Effector CD8-positive, alpha-beta T cell (primary cell): ENCODE measurements around the gene KRAS.

Experiments used
- DNase-seq: peaks from one replicate; lab custom pipeline; 2025; lab: John Stamatoyannopoulos, UW

Gene KRAS

DNA sequence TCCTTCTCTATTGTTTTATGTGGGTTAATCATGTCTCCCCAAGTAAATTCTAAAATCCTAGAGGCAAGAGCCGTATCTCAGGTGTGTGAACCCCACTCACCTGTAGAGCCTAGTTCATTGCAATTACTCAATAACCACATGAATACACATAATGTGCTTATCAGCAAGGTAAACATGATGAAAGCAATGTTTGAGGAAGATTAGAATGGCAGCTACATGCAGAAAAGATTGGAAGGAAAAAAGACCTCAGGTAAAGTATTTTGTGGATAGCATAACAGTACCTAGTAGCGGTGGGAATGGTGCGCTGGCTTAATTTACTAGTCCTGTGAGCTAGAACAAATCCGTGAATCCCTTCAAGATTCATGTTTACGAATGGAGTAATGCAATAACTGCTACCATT is 5.3 kb upstream of the KRAS start:
- DNase-seq, result no peak

- no peak for DNase-seq
Measured at GRCh38 chr12:25254271-25254880, 3.6 kb upstream of the KRAS start.

GRCh38 chr12:25253371-25254068 is 2.8 kb upstream of the KRAS start:
- DNase-seq, result no peak

DNA sequence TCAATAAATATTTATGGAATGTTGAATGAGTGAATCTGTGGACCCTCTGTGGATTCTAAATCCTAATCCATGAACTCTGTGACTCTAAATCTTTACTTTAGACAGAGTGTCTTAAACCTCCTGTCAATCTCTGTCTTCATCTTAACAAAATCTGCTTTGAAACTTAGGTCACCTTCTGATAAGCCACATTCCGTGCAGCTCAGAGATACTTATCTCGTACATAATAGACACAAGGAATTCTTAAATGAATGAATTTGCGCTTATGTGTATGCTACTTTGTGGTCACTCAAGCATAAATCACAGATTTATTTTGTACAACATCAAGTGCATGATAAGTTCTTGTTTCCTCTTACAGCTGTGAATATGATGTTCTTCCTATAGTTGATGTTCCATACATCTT is 2.2 kb upstream of the KRAS start:
- no peak for DNase-seq

- no peak for DNase-seq
Measured at GRCh38 chr12:25251769-25252168, 1.0 kb upstream of the KRAS start.

DNA sequence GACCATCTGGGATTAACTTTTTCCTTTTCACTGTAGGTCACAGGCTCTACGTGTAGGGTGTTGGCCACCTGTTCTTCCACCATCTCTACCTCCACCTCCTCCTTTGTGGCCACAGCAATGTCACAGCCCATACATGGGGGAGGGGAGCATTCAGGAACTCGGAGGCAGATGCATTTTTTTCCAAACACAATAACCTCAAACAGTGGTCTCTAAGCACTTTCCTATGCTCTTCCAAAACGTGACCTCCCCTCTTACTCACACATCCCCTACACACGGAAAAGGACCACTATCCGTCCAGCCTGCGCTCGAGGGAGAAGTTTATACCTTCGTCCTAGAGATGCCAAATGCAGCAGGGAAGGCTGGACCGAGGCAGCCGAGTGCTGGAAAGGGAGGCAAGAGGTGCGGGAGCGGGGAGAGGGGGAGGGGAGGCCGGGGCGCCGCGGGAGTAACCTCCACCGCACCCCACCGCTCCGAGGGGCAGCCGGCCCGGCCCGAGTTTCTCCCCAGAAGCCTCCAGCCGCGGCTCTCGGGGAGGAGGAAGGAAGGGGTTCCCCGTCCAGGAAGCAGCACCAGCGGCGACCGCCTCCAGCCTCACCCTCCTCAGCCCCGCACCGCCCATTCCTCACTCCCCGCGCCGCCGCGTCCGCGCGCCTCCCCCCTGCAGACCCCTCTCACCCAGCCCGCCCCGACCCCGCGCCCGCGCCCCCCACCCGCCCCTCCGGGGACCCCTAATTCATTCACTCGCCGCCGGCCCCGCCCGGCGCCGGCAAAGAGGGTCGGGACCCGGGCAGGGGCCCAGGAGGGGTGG is 594 bp downstream of the KRAS start:
- no peak for DNase-seq

DNA sequence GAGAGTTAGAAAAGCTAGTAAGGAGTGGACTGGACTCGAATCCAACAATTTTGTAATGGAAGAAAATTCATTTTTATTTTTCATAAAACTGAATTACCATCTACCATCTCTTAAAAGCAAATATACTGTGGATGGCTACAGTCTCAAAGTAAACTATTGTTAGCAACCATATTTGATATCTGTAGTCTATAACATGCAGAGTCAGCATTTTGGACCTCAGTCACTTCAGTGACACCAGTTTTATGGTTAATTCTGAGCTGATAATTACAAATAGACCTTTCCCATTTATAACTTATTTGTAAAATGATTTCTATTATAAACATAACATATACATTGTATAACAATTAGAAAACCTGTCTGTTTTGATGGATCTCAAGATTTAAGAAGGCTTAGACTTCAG is 2.0 kb downstream of the KRAS start:
- no peak for DNase-seq

GRCh38 chr12:25248137-25248536 is 2.6 kb downstream of the KRAS start:
- no peak for DNase-seq

DNA sequence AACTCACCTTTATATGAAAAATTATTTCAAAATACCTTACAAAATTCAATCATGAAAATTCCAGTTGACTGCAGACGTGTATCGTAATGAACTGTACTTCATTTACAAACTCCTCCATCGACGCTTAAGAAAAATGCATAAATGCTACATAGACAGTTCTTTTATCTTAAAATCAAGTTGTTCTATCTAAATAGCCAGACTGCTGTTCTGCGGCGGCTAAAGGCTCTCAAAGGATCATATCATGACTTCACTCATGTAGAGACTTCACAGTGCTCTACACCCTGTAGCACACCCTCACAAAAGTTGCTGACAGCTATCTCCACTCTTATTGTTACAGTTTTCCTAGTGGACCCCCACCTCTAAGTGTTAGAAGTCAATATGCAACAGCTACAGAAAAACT is 5.2 kb downstream of the KRAS start:
- DNase-seq, result no peak

DNA sequence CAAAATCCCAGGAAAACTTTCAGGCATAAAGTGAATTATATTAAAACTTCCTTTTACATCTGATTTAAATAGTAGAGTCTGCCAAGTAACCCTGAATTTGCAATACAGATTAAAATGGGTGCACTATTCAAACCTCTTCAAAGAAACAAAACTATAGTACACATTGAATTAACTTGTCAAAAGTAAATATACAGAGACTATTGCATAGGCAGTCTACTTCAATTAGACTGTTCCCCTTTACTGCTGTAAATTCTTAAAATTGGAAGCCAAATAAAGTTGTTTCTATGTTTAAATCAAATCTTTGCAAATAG is 7.1 kb downstream of the KRAS start:
- DNase-seq, result no peak

- DNase-seq, result no peak
Measured at GRCh38 chr12:25242981-25243679, 7.6 kb downstream of the KRAS start.

DNA sequence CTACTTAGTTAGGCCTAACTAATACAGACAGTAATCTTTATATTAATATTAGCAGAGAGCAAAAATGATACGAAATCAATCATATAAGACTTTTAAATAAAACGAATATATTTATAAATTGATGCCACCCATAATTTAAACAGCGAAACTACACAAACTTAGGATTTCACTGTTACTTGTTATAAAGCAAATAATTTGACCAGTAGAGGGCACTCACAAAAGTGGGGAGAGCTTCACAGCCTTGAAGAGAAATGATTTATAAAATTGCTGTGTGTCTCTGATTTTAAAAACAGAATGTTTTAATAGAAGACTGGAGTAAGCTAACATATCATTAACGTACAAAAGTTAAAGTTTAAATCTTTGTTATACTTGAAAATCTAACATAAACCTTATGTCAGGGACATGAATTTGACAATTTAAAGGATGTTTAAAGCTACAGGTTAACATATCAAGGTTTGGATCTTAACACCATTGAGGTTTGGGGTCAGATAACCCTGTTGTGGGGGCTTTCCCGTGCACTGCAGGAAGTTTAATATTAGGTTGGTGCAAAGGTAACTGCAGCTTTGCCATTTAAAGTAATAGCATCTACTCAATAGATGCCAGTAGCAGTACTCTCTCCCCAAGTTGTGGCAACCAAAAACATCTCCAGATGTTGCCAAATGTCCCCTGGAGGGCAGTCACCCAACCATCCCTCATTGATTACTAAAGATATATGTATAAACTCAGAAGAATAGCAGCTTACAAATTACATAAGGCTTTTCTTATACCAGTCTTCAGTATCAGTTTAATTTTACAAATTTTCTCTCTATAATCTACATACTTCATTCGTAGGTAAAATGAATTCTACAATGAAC is 9.3 kb downstream of the KRAS start:
- no peak for DNase-seq

DNA sequence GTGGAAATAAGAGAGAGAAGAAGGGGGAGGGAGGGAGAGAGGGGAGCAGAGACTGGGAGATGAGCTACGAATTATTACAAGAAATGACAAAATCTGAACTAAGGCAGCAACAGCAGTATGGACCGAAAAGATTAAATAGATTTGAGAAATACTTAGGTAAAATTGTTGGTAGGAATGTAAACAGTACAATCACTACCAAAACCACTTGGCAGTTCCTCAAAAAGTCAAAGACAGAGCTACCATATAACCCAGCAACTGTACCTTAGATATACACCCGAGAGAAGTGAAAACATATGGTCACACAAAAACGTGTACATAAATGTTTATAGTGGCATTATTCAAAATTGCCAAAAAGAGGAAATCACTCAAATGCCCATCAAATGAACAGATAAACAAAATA is 14.1 kb downstream of the KRAS start:
- DNase-seq, result no peak

DNA sequence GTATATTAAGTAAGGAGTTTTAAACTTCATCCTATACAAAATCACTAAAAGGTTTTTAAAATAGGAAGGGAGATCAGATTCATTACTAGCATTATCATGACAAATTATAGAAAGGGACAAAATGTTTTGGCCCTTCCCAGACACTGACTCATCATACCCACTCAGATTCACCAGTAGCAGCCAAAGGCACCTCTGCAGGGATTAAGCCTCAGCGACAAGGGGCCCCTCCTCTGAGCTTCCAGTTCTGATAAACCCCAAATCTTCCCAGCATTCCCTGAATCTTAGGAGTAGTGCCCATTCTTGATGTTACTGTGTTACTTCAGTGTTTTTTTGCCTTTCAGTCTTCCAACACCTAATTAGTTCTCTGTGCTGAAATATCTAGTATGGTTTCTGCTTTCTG is 14.5 kb downstream of the KRAS start:
- no peak for DNase-seq

GRCh38 chr12:25213338-25213737 is 37.4 kb downstream of the KRAS start:
- no peak for DNase-seq

GRCh38 chr12:25208554-25208953 is 42.2 kb downstream of the KRAS start:
- DNase-seq, result no peak

DNA sequence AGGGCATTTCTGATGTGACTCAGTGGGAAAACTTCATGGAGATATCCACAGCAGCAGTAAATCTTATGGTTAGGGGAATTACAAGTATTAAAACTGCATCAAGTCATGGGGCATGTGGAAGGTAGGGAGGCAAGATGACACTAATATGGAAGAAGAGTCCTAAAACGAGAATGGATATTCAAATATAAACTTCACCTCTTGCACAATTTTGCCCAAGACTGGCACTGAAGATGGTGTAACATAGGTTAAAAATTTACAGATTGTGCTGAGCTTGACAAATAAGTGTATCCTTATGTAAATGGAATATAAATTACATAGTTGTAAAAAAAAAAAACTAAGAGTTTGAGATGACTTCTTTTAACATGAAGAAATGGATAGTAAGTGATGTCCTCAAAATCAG is 42.9 kb downstream of the KRAS start:
- DNase-seq, result no peak

DNA sequence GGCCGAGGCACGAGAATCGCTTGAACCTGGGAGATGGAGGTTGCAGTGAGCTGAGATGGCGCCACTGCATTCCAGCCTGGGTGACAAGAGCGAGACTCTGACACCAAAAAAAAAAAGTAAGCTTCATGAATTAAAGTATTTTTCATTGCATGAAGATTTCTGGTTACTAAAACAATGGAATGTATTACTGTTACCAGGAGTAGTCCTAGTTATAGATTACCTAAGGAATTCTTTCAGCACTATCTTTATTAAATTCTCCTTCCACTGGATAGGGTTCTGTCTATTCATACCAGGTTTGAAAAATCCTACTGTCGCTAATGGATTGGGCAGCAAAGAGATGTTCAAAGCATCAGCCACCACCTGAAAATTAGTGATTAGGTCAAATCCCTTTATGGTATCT is 43.3 kb downstream of the KRAS start:
- DNase-seq, result no peak

- DNase-seq, result no peak
Measured at GRCh38 chr12:25202137-25202536, 48.6 kb downstream of the KRAS start.

DNA sequence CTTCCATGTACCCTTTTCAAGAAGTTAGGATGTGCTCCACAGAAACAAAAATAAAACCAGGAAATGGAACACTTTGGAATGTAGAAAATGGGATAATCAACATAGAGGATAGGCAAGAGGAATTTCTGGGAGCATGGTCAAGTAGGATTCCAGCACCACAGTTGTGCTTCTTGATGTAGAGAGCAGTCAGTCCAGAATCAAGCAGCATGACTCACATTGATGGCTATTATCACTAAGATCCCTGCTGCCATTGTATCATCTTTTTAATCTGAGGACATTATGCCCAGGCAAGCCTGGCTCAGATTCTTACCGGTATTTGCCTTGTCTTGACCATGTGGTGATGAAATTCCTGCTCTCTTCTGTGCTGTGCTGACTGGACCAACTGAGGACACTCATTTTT is 50.0 kb downstream of the KRAS start:
- DNase-seq, result no peak

DNA sequence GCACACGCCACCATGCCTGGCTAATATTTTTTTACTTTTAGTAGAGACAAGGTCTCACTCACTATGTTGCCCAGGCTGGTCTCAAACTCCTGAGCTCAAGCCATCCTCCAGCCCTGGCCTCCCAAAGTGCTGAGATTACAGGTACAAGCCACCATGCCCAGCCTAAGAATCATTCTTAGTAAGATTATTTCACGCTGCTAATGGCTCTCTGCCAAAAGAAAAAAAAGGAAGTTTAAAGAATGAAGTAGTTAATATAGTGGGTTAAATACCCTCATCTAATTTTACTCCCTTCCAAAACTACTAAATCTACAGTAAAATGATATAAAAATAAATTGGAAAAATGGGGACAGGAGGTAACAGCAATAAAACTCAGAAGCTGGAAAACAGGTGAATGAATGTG is 53.1 kb downstream of the KRAS start:
- no peak for DNase-seq
